ENCODE results near the gene IBSP.

The IBSP gene, protein sequence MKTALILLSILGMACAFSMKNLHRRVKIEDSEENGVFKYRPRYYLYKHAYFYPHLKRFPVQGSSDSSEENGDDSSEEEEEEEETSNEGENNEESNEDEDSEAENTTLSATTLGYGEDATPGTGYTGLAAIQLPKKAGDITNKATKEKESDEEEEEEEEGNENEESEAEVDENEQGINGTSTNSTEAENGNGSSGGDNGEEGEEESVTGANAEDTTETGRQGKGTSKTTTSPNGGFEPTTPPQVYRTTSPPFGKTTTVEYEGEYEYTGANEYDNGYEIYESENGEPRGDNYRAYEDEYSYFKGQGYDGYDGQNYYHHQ

GRCh38 chr4:87799301-87800113, at the start of gene IBSP:
TSS of gene IBSP (plus strand) at chr4:87799554. CDS start at chr4:87802362, 2,808 bp downstream.
- DNase-seq (ENCODE audit: low read depth), result no peak

- DNase-seq (ENCODE audit: low read depth), result peak; percentile 7
Observed at GRCh38 chr4:87749883-87750282, 49.5 kb upstream of the IBSP start.

GRCh38 chr4:87758270-87758669, 41.1 kb upstream of the IBSP start:
- no peak for DNase-seq (ENCODE audit: low read depth)

- DNase-seq (ENCODE audit: low read depth), result no peak
Observed at GRCh38 chr4:87762311-87762710, 37.0 kb upstream of the IBSP start.

DNA sequence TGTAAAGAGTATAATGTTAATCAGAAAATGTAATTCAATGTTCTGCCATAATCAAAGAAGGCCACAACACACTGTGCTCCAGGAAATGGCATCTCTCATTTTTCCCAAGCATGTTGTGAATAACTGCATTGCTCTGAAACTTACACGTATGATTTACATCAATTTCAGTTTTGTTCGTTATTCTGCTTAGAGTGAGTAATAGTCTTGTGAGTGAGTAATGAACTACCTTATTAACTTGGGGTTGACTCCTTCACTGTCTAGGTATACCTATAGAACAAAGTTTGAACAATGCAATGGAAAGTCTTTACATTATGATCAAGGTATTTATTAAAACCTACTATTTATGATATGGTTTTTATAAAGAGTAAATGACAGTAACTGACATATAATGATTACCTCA, 17.8 kb upstream of the IBSP start:
- no peak for DNase-seq (ENCODE audit: low read depth)

DNA sequence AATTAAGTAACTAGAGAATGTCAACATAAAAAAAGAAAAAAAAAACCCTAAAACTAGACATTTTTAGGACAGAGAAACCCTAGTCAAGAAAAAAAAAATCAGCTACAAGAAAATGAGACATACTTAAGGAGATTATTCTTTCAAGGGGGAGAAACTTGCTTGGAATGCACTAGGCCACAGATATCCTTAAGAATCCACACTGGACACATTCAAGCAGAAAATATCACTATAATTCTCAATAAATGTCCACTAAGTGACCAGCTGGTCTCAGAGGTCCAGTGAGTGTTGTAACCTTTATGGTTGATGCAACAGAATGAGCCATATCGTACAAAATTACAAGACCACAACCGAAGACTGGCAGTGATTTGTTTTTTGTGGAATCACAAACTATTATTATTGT, 15.6 kb upstream of the IBSP start:
- DNase-seq (ENCODE audit: low read depth), result peak; percentile 50

DNA sequence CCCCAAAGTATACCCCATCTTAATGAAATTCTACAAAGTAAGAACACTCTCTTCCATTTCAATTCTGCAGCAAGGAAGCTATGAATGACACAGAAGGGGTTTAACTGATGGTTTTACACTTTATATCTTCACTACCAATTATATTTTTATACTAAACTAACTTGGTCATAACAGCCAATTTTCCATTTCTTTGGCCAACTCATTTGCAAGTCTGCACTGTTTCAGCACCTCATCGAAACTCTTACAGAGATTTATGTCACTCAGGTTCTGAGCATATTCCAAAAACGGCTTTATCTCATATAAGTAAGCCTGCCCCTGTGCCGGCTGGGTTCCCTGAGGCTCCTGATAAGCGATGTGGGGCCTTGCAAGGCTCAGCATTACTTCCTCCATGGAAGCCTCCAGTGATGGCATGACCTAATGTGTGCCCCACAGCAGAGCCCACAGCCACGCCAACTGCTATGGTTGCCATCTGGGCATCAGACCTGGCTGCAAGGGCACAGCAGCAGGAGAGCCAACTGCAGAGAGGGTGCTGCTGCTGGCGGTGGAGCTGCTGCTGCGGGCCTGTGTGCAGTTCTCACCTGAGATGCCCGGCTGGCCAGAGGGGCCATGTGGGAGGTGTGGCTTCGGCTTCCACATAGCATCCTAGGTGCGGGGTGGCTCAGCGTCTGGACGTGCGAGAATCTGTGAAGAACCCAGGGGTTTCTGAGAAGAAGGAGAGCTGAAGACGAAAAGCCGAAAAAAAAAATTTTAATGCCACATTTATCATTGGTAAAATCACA, 13.4 kb upstream of the IBSP start:
- no peak for DNase-seq (ENCODE audit: low read depth)

- DNase-seq (ENCODE audit: low read depth), result no peak
Observed at GRCh38 chr4:87802858-87803257, 3.5 kb downstream of the IBSP start.

GRCh38 chr4:87803421-87803820, 4.1 kb downstream of the IBSP start:
- DNase-seq (ENCODE audit: low read depth), result no peak

DNA sequence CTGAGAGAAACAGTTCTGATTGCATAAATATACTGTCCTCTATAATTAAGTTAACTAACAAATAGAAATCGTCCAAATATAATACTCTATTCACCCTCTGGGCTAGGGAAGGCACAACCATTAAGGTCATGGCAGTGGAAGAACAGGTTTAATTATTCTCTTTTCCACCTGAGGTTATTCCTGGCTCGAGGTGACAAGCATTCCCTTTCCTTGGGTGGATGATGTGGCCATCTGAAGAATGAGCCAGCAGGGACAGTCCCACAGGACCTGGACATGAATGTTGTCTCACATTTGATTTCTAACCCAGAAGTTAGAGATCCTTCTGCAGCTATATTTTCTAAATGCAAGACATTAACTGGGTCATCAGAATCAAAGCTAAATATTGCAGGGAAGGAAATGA, 5.5 kb downstream of the IBSP start:
- no peak for DNase-seq (ENCODE audit: low read depth)

DNA sequence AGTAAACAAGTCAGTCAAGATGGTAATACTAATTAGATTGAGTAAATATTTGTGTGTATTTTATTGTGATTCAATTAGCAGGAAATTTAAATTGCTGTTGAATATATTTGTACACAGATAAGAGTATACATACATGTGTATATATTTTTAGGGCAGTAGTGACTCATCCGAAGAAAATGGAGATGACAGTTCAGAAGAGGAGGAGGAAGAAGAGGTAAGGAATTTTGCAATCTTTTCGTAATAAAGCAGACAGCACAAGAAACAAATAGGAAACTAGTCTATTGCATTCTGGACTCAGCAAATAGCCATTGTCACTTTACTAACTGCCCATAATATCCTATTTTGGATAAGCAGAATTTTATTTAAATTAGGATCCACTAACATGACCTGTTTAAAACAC, 6.6 kb downstream of the IBSP start:
- DNase-seq (ENCODE audit: low read depth), result no peak

DNA sequence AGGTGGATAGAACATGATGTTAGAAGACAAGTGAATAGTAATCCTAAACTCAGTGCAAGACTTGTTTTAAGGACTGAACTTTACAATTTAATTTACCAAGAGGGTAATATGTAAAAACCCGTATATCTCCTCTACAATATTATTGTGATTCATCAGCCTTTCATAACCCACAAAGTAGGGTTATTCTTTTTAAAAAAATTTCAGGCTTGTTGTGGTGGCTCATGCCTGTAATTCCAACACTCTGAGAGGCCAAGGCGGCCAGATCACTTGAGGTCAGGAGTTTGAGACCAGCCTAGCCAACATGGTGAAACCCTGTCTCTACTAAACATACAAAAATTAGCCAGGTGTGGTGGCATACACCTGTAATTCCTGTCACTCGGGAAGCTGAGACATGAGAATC, 7.2 kb downstream of the IBSP start:
- DNase-seq (ENCODE audit: low read depth), result no peak

- DNase-seq (ENCODE audit: low read depth), result no peak
Observed at GRCh38 chr4:87807402-87807801, 8.0 kb downstream of the IBSP start.

DNA sequence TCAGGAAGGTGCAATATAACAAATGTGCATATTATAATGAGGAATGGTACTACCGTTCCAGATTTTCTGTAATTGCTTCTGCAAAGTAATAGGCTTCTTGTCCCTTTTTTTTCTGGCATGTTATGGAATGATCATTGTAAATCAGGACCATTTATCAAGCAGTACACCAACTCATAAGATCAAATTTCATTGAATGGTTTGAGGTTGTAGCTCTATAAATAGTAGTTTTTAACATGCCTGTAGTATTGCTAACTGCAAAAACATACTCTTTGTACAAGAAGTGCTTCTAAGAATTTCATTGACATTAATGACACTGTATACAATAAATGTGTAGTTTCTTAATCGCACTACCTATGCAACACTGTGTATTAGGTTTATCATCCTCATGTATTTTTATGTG, 12.6 kb downstream of the IBSP start:
- no peak for DNase-seq (ENCODE audit: low read depth)

- no peak for DNase-seq (ENCODE audit: low read depth)
Observed at GRCh38 chr4:87819281-87819919, 20.0 kb downstream of the IBSP start.

- DNase-seq (ENCODE audit: low read depth), result no peak
Observed at GRCh38 chr4:87823200-87823599, 23.8 kb downstream of the IBSP start.

DNA sequence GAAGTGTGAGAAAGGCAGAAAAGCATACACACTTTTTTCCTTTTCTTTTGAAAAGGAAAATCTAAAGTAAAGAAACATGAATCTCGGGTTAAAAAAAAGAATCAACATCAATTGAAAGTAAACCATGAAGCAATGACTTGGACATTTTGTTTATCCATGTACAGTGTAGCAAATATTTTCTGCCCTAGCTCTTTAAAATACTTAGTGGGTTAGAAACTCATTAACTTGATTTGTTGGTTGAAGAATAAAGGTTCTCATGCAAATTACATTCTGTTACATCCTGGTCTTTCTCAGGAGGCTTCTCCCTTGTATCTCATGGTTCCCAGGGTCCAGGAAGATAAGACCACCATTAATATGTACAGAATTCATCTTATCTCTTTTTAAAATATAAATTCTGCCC, 24.4 kb downstream of the IBSP start:
- no peak for DNase-seq (ENCODE audit: low read depth)

- no peak for DNase-seq (ENCODE audit: low read depth)
Observed at GRCh38 chr4:87824352-87824751, 25.0 kb downstream of the IBSP start.

- no peak for DNase-seq (ENCODE audit: low read depth)
Observed at GRCh38 chr4:87832669-87833068, 33.3 kb downstream of the IBSP start, which contains the start of gene MEPE. TSS of gene MEPE (plus strand) at chr4:87832969. CDS start at chr4:87834715, 1,746 bp downstream.

GRCh38 chr4:87834401-87834800, 35.0 kb downstream of the IBSP start:
- DNase-seq (ENCODE audit: low read depth), result no peak

DNA sequence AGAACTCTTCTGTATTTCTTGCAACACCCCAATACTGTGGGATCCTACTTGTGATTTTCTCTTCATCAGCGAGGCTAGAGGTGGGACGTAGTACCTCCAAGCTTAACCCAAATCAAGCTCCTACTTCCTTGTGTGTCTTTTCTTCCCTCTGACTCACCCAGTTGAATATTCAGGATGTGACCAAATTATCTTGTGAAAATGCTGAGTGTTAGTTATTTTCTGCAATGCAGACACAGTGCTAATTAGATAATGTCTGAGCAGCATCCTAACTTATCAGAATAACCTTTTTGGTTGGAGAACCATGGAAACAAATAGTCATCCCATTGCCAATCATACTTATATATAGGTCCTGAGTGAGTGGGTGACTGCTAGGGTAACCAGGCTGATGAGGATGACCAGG, 35.8 kb downstream of the IBSP start:
- DNase-seq (ENCODE audit: low read depth), result no peak

DNA sequence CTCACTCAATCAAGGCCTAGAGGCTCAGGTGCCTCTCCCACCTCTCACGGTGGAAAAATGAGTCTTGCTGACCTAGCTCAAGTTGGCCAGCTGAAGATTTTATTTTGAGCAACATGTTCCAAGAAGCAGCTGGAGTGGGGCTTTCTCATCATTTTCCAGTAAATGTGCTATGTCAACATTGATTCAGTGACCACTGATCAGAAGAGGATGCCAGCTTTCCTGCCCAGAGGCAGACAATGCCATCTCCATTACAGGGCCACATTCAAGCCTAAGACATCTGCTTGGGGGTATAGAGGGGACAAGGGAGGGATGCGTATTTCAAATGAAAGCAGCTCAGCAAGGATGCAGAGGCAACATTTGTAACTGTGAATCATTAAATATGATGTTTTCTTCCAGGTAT, 36.4 kb downstream of the IBSP start:
- DNase-seq (ENCODE audit: low read depth), result peak; percentile 38

Measured in stromal cell of bone marrow (primary cell).